Tibial artery (tissue), 4 donors: ENCODE data around the gene NRL.

Experiments
- DNase-seq, 2 donors: peaks; one replicate each; pipeline ENCODE4 v3.0.0-alpha.2; 2019
- H3K27ac ChIP-seq, 2 donors: fragments of 200-600 bp; sonication (generic) in 1 of 2; 1 replicate in 1 of 2; 2 replicates in 1 of 2; pipeline ENCODE4 v1.5.1; 2018 to 2019; ENCODE audit warnings: mild to moderate bottlenecking in 1 of 2
- H3K27me3 ChIP-seq, 2 donors: fragments of 200-600 bp; sonication (generic) in 1 of 2; one replicate each; pipeline versions ENCODE4 v1.5.1 to v1.6.0; 2016 to 2019
- H3K36me3 ChIP-seq, 3 donors: fragments of 200-600 bp; sonication (generic) in 2 of 3; one replicate each; pipeline ENCODE4 v1.5.1; 2016 to 2019; ENCODE audit warnings: mild to moderate bottlenecking in 2 of 3
- H3K4me1 ChIP-seq, 4 donors: fragments of 200-600 bp; sonication (generic) in 2 of 4; 1 replicate in 3 of 4; 2 replicates in 1 of 4; pipeline ENCODE4 v1.5.1; 2016 to 2019
- H3K4me3 ChIP-seq, 2 donors: fragments of 200-600 bp; sonication (generic) in 1 of 2; 1 replicate in 1 of 2; 2 replicates in 1 of 2; pipeline ENCODE4 v1.5.1; 2018 to 2019; ENCODE audit warnings: mild to moderate bottlenecking in 2 of 2
- H3K9me3 ChIP-seq, 3 donors: fragments of 200-600 bp; sonication (generic) in 1 of 3; one replicate each; pipeline ENCODE4 v1.5.1; 2016 to 2019
- CTCF ChIP-seq, 2 experiments: fragments of 200-600 bp in 1 of 2; fragments of 450-650 bp in 1 of 2; IDR thresholded peaks; one replicate each; pipeline ENCODE4 v1.5.1; 2017 to 2019; ENCODE audit warnings: antibody characterized with exemption in 2 of 2, mild to moderate bottlenecking in 1 of 2, moderate library complexity in 1 of 2
- intact Hi-C: fragments of 100-400 bp; cut with DNase I; formaldehyde crosslinking; loops from one replicate; pipeline ENCODE4 v1.15.0; 2023; ENCODE audit warnings: low total_unique reads

NRL gene

GRCh38 chr14:24081739-24082211 lies 33.0 kb downstream of the NRL start:
- Histone ChIP-seq H3K27me3 (peaks cover 0 to 13% of the 10 kb centered on the region in 2 donors), H3K36me3 (no peaks in the 10 kb centered on the region)
- intact Hi-C loops = no loop called here

GRCh38 chr14:24080888-24081738 lies 33.6 kb downstream of the NRL start:
- no peak for TF ChIP-seq CTCF (IDR thresholded peaks at IDR 0.05)
- Histone ChIP-seq H3K27ac (peak overlapping the region; percentile 28 to 40), H3K4me1 (peaks cover 0 to 10% (median 7%) of the 10 kb centered on the region in 4 donors), H3K9me3 (no peaks in the 10 kb centered on the region), H3K4me3 (peak overlapping the region; percentile 52 to 63), H3K36me3 (no peaks in the 10 kb centered on the region), H3K27me3 (peaks cover 0 to 18% of the 10 kb centered on the region in 2 donors)
- DNase-seq = peak in 1 of 2 donors; percentile 75
- intact Hi-C loops = no loop called here

More at GRCh38 chr14:24081739-24082211, 33.0 kb downstream of the NRL start:
- no peak for DNase-seq
- TF ChIP-seq CTCF (IDR thresholded peaks at IDR 0.05) = no peak
- Histone ChIP-seq H3K27ac (peak overlapping the region in 1 of 2 donors; percentile 28), H3K9me3 (no peaks in the 10 kb centered on the region), H3K4me3 (peak overlapping the region; percentile 52 to 63), H3K4me1 (peaks cover 0 to 10% (median 7%) of the 10 kb centered on the region in 4 donors)

GRCh38 chr14:24080142-24080530 lies 34.6 kb downstream of the NRL start:
- Histone ChIP-seq H3K9me3 (no peaks in the 10 kb centered on the region), H3K4me3 (no peak overlapping the region), H3K36me3 (no peaks in the 10 kb centered on the region), H3K4me1 (peaks cover 0 to 10% (median 7%) of the 10 kb centered on the region in 4 donors), H3K27me3 (peaks cover 0 to 28% of the 10 kb centered on the region in 2 donors), H3K27ac (no peak overlapping the region)
- intact Hi-C loops = no loop called here
- no peak for DNase-seq
- TF ChIP-seq CTCF (IDR thresholded peaks at IDR 0.05) = no peak

- Histone ChIP-seq H3K27ac (no peak overlapping the region), H3K4me1 (peaks cover 0 to 10% (median 7%) of the 10 kb centered on the region in 4 donors), H3K4me3 (no peak overlapping the region), H3K36me3 (no peaks in the 10 kb centered on the region), H3K27me3 (peaks cover 0 to 33% of the 10 kb centered on the region in 2 donors), H3K9me3 (no peaks in the 10 kb centered on the region)
- intact Hi-C loops = no loop called here
- TF ChIP-seq CTCF (IDR thresholded peaks at IDR 0.05) = no peak
- DNase-seq = no peak
Observed at GRCh38 chr14:24079491-24080141, 35.1 kb downstream of the NRL start.

- Histone ChIP-seq H3K36me3 (no peaks in the 10 kb centered on the region), H3K27me3 (peaks cover 0 to 46% of the 10 kb centered on the region in 2 donors), H3K4me1 (peaks cover 0 to 10% (median 7%) of the 10 kb centered on the region in 4 donors), H3K27ac (no peak overlapping the region), H3K4me3 (no peak overlapping the region), H3K9me3 (no peaks in the 10 kb centered on the region)
- no peak for TF ChIP-seq CTCF (IDR thresholded peaks at IDR 0.05)
- intact Hi-C loops = no loop called here
- DNase-seq = no peak
Observed at GRCh38 chr14:24078146-24078545, 36.6 kb downstream of the NRL start.
